ENCODE measurements around the gene APEX2.

APEX2 gene

DNA sequence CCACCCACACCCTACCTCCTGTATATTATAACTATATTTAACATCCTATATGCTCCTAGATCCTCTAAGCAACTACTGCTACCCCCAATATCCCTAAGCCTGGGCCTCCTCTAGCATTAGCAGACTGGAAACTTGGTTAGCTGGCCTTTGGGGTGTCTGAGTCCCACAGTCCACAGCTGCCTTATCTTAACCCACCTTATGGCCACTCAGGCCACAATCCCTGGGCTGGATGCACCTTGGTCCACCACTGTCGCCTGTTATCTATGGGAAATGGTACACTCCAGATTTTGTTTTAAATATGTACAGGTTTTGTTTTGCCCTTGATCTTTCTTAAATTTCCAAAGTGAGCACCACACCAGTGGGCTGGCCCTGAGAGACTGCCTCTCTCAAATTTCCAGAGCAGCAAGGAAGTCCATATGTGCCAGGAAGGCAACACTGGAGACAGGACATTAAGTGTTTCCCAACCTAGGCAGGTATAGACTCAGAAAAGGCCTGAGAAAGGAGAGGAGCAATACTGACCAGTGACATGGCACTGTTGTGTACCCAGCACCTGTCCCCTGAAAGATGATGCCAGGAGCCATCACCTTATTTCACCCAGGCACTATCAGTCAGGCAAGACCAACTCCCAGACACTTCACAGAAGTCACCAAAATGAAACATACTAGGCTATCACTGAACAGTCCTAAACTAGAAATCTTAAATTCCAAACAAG lies 7.1 kb upstream of the APEX2 start:
- no CpG with 5 or more reads among the region's 1 CpG for WGBS
- no peaks in the 10 kb centered on the region for H3K36me3 ChIP-seq (ENCODE audit: insufficient read depth, low read length)
- H3K27me3 ChIP-seq (ENCODE audit: insufficient read depth, low read length), result no peaks in the 10 kb centered on the region
- H3K9ac ChIP-seq (ENCODE audit: low read depth, low read length), result no peak overlapping the region
- no peak overlapping the region for H3K27ac ChIP-seq (ENCODE audit: low read depth, low read length)
- H3K9me3 ChIP-seq (ENCODE audit: insufficient read depth, low read depth, low read length), result no peaks in the 10 kb centered on the region
- H3K4me1 ChIP-seq (ENCODE audit: insufficient read depth, low read length), result no peaks in the 10 kb centered on the region
- H3K4me3 ChIP-seq (ENCODE audit: low read length), result no peak overlapping the region

DNA sequence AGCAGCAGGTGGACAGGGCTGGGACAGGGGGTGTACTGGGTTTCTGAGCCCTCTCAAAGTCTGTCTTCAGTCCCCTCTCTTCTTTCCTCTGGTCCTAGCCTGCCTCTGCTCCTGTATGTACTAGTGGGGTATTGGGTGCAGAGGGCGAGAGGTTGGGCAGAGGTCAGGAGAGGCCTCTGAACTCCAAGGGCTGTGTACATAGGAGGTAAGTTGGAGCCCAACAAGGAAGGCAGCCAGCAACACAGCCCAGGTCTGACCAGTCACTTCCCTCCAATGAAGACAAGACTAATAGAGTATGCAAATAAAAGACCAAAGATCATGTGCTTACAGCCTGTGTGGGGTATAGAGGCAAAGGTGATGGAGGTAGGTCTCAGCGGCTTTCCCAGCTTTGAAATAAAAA lies 6.1 kb upstream of the APEX2 start, which contains the start of gene PFKFB1:
Gene PFKFB1, minus strand, starts transcription at position 90 of the 400 bp plus-strand sequence. CDS start 181 bp downstream, outside the sequence.
- H3K27ac ChIP-seq (ENCODE audit: low read depth, low read length), result no peak within 1 kb of the TSS
- H3K36me3 ChIP-seq (ENCODE audit: insufficient read depth, low read length), result no peaks in the 10 kb centered on the region
- H3K27me3 ChIP-seq (ENCODE audit: insufficient read depth, low read length), result no peaks in the 10 kb centered on the region
- no peaks in the 10 kb centered on the region for H3K9me3 ChIP-seq (ENCODE audit: insufficient read depth, low read depth, low read length)
- no CpG with 5 or more reads among the region's 2 CpGs for WGBS
- H3K4me1 ChIP-seq (ENCODE audit: insufficient read depth, low read length), result no peaks in the 10 kb centered on the region
- H3K9ac ChIP-seq (ENCODE audit: low read depth, low read length), result no peak within 1 kb of the TSS
- H3K4me3 ChIP-seq (ENCODE audit: low read length), result no peak within 1 kb of the TSS

DNA sequence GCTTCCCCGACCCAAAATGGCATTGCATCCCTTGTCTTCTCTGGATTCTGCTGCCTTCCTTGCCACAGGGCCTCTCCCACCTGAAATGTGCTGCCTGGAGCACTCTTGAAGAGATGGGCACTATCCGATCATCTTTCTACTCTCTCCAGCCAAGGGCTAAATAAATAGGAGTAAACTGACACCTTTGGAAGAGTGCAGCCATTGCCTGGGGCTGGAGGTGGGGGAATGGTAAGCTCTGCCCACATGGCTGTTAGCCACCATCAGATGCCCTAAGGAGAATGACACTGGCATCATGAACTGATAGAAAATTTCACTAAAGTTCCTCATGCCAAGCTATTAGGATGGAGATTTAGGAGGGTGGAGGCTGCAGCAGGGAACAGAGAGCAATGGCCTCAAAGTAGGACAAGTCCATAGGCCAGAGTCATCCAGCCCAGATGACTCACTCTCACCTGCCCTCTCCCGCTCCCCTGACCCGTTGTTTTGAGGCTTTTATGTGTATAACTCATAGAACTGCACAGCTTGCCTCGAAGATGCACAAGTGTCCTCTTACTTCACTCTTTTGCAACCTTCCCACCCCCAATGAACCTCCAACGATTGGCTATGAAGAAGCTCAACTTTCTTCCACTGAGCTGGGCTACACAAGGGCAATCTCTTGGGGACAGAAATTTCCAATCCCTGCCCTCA lies 5.4 kb upstream of the APEX2 start:
- Histone ChIP-seq H3K4me3 (ENCODE audit: low read length) (no peak overlapping the region), H3K4me1 (ENCODE audit: insufficient read depth, low read length) (no peaks in the 10 kb centered on the region), H3K27me3 (ENCODE audit: insufficient read depth, low read length) (no peaks in the 10 kb centered on the region), H3K9ac (ENCODE audit: low read depth, low read length) (no peak overlapping the region), H3K36me3 (ENCODE audit: insufficient read depth, low read length) (no peaks in the 10 kb centered on the region), H3K9me3 (ENCODE audit: insufficient read depth, low read depth, low read length) (no peaks in the 10 kb centered on the region), H3K27ac (ENCODE audit: low read depth, low read length) (no peak overlapping the region)
- WGBS, result 90% methylated on average over 5 of the region's 6 CpGs

DNA sequence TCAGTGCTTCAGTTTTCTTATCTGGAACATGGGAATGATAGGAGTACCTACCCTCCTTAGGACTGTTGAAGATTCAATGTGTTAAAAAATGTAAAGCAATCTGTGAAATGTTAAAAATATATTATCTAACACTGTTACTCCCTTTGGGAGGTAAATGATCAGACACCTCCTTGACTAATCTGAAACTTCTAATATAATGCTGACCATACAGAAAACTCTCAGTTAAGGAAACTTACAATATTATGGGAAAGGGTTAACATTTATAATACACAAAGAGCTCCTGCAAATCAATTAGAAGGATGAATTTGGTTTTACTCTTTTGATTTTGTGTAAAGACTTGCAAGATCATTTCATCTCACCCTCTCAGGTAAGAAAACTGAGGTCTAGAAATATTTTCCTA lies 4.5 kb upstream of the APEX2 start:
- Histone ChIP-seq H3K4me3 (ENCODE audit: low read length) (no peak overlapping the region), H3K27me3 (ENCODE audit: insufficient read depth, low read length) (no peaks in the 10 kb centered on the region), H3K9ac (ENCODE audit: low read depth, low read length) (no peak overlapping the region), H3K27ac (ENCODE audit: low read depth, low read length) (no peak overlapping the region), H3K36me3 (ENCODE audit: insufficient read depth, low read length) (no peaks in the 10 kb centered on the region), H3K4me1 (ENCODE audit: insufficient read depth, low read length) (no peaks in the 10 kb centered on the region), H3K9me3 (ENCODE audit: insufficient read depth, low read depth, low read length) (no peaks in the 10 kb centered on the region)

GRCh38 chrX:55004231-55004630 lies 4.1 kb downstream of the APEX2 start:
- Histone ChIP-seq H3K9ac (ENCODE audit: low read depth, low read length) (no peak overlapping the region), H3K4me1 (ENCODE audit: insufficient read depth, low read length) (no peaks in the 10 kb centered on the region), H3K27me3 (ENCODE audit: insufficient read depth, low read length) (no peaks in the 10 kb centered on the region), H3K4me3 (ENCODE audit: low read length) (no peak overlapping the region), H3K36me3 (ENCODE audit: insufficient read depth, low read length) (peaks cover 51% of the 10 kb centered on the region), H3K27ac (ENCODE audit: low read depth, low read length) (no peak overlapping the region), H3K9me3 (ENCODE audit: insufficient read depth, low read depth, low read length) (no peaks in the 10 kb centered on the region)
- 95% methylated on average over 1 of the region's 1 CpG for WGBS

DNA sequence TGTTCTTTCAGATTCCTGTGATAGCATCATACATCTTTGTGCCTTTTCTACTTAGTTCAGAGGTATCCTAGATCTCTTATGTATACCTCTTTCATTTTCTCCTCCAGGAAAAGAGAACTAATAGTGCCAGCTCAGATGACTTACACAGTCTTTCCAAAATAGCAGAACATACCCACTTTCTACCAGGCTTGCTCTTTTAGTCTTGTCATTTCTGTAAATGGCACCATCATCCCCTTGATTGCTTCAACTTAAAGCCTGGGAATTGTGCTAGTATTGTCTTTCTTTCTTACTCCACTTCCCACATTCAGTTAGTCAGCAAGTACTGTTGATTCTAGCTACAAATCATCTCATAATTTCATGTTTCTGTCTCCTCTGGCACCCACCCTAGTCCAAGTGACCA lies 5.1 kb downstream of the APEX2 start:
- Histone ChIP-seq H3K4me3 (ENCODE audit: low read length) (no peak overlapping the region), H3K36me3 (ENCODE audit: insufficient read depth, low read length) (peaks cover 51% of the 10 kb centered on the region), H3K4me1 (ENCODE audit: insufficient read depth, low read length) (no peaks in the 10 kb centered on the region), H3K9me3 (ENCODE audit: insufficient read depth, low read depth, low read length) (no peaks in the 10 kb centered on the region), H3K27ac (ENCODE audit: low read depth, low read length) (no peak overlapping the region), H3K27me3 (ENCODE audit: insufficient read depth, low read length) (no peaks in the 10 kb centered on the region), H3K9ac (ENCODE audit: low read depth, low read length) (no peak overlapping the region)

DNA sequence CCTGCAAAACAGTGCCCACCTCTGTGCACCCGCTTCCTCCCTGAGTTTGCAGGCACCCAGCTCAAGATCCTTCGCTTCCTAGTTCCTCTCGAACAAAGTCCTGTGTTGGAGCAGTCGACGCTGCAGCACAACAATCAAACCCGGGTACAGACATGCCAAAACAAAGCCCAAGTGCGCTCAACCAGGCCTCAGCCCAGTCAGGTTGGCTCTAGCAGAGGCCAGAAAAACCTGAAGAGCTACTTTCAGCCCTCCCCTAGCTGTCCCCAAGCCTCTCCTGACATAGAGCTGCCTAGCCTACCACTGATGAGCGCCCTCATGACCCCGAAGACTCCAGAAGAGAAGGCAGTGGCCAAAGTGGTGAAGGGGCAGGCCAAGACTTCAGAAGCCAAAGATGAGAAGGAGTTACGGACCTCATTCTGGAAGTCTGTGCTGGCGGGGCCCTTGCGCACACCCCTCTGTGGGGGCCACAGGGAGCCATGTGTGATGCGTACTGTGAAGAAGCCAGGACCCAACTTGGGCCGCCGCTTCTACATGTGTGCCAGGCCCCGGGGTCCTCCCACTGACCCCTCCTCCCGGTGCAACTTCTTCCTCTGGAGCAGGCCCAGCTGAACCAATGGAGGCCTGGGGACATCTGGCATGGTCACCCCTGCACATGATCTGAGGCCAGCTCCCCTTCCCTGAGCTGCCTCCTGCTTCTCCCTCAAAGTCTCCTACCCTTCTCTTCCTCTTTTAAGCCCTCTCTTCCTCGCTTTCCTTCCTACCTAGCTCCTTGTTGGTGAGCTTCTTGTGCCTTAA lies 6.9 kb downstream of the APEX2 start:
- H3K4me1 ChIP-seq (ENCODE audit: insufficient read depth, low read length), result no peaks in the 10 kb centered on the region
- no peak overlapping the region for H3K27ac ChIP-seq (ENCODE audit: low read depth, low read length)
- H3K36me3 ChIP-seq (ENCODE audit: insufficient read depth, low read length), result peaks cover 47% of the 10 kb centered on the region
- no peak overlapping the region for H3K9ac ChIP-seq (ENCODE audit: low read depth, low read length)
- H3K9me3 ChIP-seq (ENCODE audit: insufficient read depth, low read depth, low read length), result no peaks in the 10 kb centered on the region
- no peak overlapping the region for H3K4me3 ChIP-seq (ENCODE audit: low read length)
- no peaks in the 10 kb centered on the region for H3K27me3 ChIP-seq (ENCODE audit: insufficient read depth, low read length)
- 96% methylated on average over 18 of the region's 18 CpGs for WGBS

DNA sequence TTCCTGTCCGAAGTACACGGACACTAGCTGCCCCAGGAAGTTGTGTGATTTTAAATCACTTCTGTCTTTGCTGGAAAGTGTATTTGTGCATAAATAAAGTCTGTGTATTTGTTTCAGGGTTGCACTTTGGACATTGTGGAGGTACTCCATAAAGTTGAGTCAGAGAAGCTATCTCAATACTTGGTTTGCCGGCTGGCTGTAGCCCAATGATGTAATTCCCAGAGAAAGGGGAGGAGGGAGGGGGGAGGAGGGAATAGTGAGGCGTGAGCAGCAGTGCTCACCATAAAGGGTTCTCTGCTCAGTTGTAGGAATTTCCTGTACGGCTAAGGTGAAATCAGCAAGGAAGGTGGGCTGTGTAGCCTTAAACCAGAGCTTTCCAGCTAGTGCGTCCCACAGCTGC lies 7.5 kb downstream of the APEX2 start:
- Histone ChIP-seq H3K9ac (ENCODE audit: low read depth, low read length) (no peak overlapping the region), H3K27ac (ENCODE audit: low read depth, low read length) (no peak overlapping the region)
- 90% methylated on average over 6 of the region's 6 CpGs for WGBS

DNA sequence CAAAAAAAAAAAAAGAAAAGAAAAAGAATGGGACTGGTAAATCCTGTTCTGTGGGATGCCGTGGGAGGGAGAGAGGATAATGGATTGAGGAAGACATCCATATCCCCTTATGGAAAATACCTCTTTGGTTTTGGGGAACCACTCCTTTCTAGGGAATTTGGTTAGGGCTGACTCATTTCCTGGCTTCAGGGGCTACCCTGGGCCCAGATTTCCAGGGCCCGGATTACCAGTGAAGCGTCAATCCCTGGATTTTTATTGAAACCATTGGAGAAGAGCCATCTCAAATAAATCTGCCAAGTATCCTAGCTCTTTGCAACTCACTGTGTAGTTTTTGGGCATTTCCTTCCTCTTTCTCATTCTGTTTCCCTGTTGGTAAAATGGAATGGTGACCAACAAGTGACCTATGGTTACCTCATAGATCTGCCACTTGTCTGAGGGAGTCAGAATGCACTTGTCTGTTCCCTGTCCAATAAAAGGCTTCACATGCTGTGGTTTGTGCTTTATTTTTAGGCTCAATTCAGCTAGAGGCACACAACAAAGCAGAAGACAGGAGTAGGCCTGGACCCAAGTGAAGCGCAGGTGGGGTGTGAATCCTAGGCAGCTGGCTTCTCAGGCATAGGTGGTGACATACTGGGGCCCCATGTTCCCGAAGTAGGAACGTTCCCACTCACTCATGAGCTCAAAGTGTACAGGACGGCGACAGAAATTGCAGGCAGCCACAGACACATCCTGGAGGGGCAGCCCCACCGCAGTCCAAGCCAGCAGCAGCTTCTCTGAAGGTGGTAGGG lies 8.6 kb downstream of the APEX2 start:
- H3K4me1 ChIP-seq (ENCODE audit: insufficient read depth, low read length), result no peaks in the 10 kb centered on the region
- no peaks in the 10 kb centered on the region for H3K9me3 ChIP-seq (ENCODE audit: insufficient read depth, low read depth, low read length)
- no peak overlapping the region for H3K4me3 ChIP-seq (ENCODE audit: low read length)
- no peaks in the 10 kb centered on the region for H3K27me3 ChIP-seq (ENCODE audit: insufficient read depth, low read length)
- WGBS, result 90% methylated on average over 8 of the region's 9 CpGs
- no peak overlapping the region for H3K27ac ChIP-seq (ENCODE audit: low read depth, low read length)
- H3K36me3 ChIP-seq (ENCODE audit: insufficient read depth, low read length), result peaks cover 30% of the 10 kb centered on the region
- H3K9ac ChIP-seq (ENCODE audit: low read depth, low read length), result no peak overlapping the region

More for the DNA sequence above, 7.5 kb downstream of the APEX2 start:
- Histone ChIP-seq H3K4me3 (ENCODE audit: low read length) (no peak overlapping the region), H3K4me1 (ENCODE audit: insufficient read depth, low read length) (no peaks in the 10 kb centered on the region), H3K36me3 (ENCODE audit: insufficient read depth, low read length) (peaks cover 41% of the 10 kb centered on the region), H3K27me3 (ENCODE audit: insufficient read depth, low read length) (no peaks in the 10 kb centered on the region), H3K9me3 (ENCODE audit: insufficient read depth, low read depth, low read length) (no peaks in the 10 kb centered on the region)

DNA sequence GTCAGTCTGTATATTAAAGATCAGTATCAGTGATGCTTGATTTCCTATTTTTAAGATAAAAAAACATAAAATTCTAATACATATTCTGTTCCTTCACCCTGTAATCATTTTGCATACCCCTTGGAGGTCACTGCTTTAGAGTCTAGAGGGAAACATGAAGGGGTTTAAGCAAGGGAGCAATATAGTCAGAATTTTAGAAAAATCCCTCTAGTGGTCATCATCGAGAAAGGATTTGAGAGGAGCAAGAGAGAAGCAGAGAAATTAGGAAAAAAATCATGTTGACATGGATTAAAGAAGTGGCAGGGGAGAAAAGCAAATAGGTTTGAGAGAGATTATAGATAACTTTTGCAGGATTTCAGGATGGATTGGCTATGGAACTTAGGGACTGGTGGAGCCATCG lies 11.1 kb downstream of the APEX2 start:
- H3K9ac ChIP-seq (ENCODE audit: low read depth, low read length), result no peak overlapping the region
- H3K4me3 ChIP-seq (ENCODE audit: low read length), result no peak overlapping the region
- no peak overlapping the region for H3K27ac ChIP-seq (ENCODE audit: low read depth, low read length)
- peaks cover 5% of the 10 kb centered on the region; the same call in 1 of the 2 replicates for H3K36me3 ChIP-seq (ENCODE audit: insufficient read depth, low read length)
- no peaks in the 10 kb centered on the region for H3K4me1 ChIP-seq (ENCODE audit: insufficient read depth, low read length)
- 76% methylated on average over 2 of the region's 2 CpGs for WGBS
- no peaks in the 10 kb centered on the region for H3K27me3 ChIP-seq (ENCODE audit: insufficient read depth, low read length)
- H3K9me3 ChIP-seq (ENCODE audit: insufficient read depth, low read depth, low read length), result no peaks in the 10 kb centered on the region

DNA sequence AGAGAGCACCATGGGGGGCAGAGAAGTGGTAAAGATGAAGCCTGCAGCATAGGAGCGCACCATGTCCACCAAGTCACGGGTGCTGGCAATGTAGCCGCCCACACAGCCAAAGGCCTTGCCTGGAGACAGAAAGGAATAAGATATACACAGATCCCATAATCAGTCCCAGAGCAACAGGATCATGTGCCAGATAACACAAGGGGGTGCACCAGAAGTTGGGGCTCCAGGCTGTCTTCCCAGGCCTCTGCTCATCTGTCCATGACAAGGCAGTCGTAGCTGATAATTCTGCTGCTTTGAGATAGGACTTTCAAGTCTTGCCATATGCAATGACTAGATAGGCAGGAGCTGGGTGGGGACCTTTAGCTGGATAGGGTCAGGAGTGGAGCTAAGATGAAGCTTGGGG lies 14.7 kb downstream of the APEX2 start:
- Histone ChIP-seq H3K9ac (ENCODE audit: low read depth, low read length) (no peak overlapping the region), H3K4me1 (ENCODE audit: insufficient read depth, low read length) (no peaks in the 10 kb centered on the region), H3K27ac (ENCODE audit: low read depth, low read length) (no peak overlapping the region), H3K36me3 (ENCODE audit: insufficient read depth, low read length) (no peaks in the 10 kb centered on the region), H3K9me3 (ENCODE audit: insufficient read depth, low read depth, low read length) (no peaks in the 10 kb centered on the region), H3K4me3 (ENCODE audit: low read length) (no peak overlapping the region), H3K27me3 (ENCODE audit: insufficient read depth, low read length) (no peaks in the 10 kb centered on the region)
- 91% methylated on average over 4 of the region's 4 CpGs for WGBS
